ENCODE results near the gene STON1.
"Not testable (repeated sequence)": the region's sequence is repeated elsewhere in the genome, so short reads cannot be mapped to it uniquely, and the experiment has no call there.

Gene STON1

GRCh38 chr2:48614581-48614980 is 84.6 kb downstream of the STON1 start:
- not testable (repeated sequence) for DNase-seq (ENCODE audit: low read depth, low spot score)

GRCh38 chr2:48617618-48618017 is 87.7 kb downstream of the STON1 start, which contains the start of gene GTF2A1L:
GTF2A1L (plus strand) TSS chr2:48617856; CDS start chr2:48617875, 19 bp downstream.
- DNase-seq (ENCODE audit: low read depth, low spot score): no peak

GRCh38 chr2:48619526-48619925 is 89.6 kb downstream of the STON1 start:
- DNase-seq (ENCODE audit: low read depth, low spot score): no peak

GRCh38 chr2:48620604-48621003 is 90.7 kb downstream of the STON1 start:
- no peak for DNase-seq (ENCODE audit: low read depth, low spot score)

- DNase-seq (ENCODE audit: low read depth, low spot score): not testable (repeated sequence)
Measured at GRCh38 chr2:48622691-48623090, 92.7 kb downstream of the STON1 start.

- no peak for DNase-seq (ENCODE audit: low read depth, low spot score)
Measured at GRCh38 chr2:48624696-48625095, 94.7 kb downstream of the STON1 start.

GRCh38 chr2:48626047-48626446 is 96.1 kb downstream of the STON1 start:
- DNase-seq (ENCODE audit: low read depth, low spot score): no peak

- DNase-seq (ENCODE audit: low read depth, low spot score): no peak
Measured at GRCh38 chr2:48633143-48633542, 103.2 kb downstream of the STON1 start.

GRCh38 chr2:48635786-48636185 is 105.8 kb downstream of the STON1 start:
- DNase-seq (ENCODE audit: low read depth, low spot score): no peak

- DNase-seq (ENCODE audit: low read depth, low spot score): no peak
Measured at GRCh38 chr2:48638261-48638660, 108.3 kb downstream of the STON1 start.
